Loucy (cell line): ENCODE data around the gene C1orf50.

Source experiments
- H2AFZ ChIP-seq: fragments of 200-600 bp; sonication (generic); 2 replicates; pipeline ENCODE4 v1.6.0; 2016; ENCODE audit warnings: antibody characterized with exemption, mild to moderate bottlenecking, low read length, moderate library complexity
- H3F3A ChIP-seq: fragments of 200-600 bp; 2 replicates; pipeline ENCODE4 v1.6.0; 2016; ENCODE audit warnings: antibody characterized with exemption, low read depth, mild to moderate bottlenecking
- H3K27me3 ChIP-seq: fragments of 200-600 bp; sonication (generic); 2 replicates; pipeline ENCODE4 v1.6.1; 2014; ENCODE audit warnings: low read length, mild to moderate bottlenecking; ENCODE audit not compliant: insufficient read depth, poor library complexity, severe bottlenecking
- H3K36me3 ChIP-seq: fragments of 200-600 bp; sonication (generic); 2 replicates; pipeline ENCODE4 v1.6.1; 2016; ENCODE audit warnings: low read length; ENCODE audit not compliant: insufficient read depth
- H3K4me1 ChIP-seq: fragments of 200-600 bp; sonication (generic); 2 replicates; pipeline ENCODE4 v1.5.1; 2014; ENCODE audit warnings: low read length, mild to moderate bottlenecking; ENCODE audit not compliant: insufficient read depth, poor library complexity, severe bottlenecking
- H3K4me2 ChIP-seq: fragments of 200-600 bp; sonication (generic); 2 replicates; pipeline ENCODE4 v1.6.0; 2014; ENCODE audit warnings: antibody characterized with exemption, low read length, low read depth, mild to moderate bottlenecking; ENCODE audit not compliant: poor library complexity, severe bottlenecking
- H3K4me3 ChIP-seq: fragments of 200-600 bp; sonication (generic); 2 replicates; pipeline ENCODE4 v1.5.1; 2014; ENCODE audit warnings: low read length, mild to moderate bottlenecking, mixed read lengths; ENCODE audit not compliant: poor library complexity, severe bottlenecking
- H3K79me2 ChIP-seq: fragments of 200-600 bp; sonication (generic); 2 replicates; pipeline ENCODE4 v1.6.1; 2014; ENCODE audit warnings: low read length; ENCODE audit not compliant: insufficient read depth
- H3K9ac ChIP-seq: fragments of 200-600 bp; sonication (generic); 2 replicates; pipeline ENCODE4 v1.6.0; 2014; ENCODE audit warnings: mild to moderate bottlenecking, low read depth, low read length, moderate library complexity; ENCODE audit not compliant: poor library complexity, severe bottlenecking
- H3K9me2 ChIP-seq: fragments of 200-600 bp; sonication (generic); replicated peaks from 2 replicates; pipeline ENCODE4 v1.6.1; 2016; ENCODE audit warnings: low read depth, low read length, mixed read lengths
- H3K9me3 ChIP-seq: fragments of 200-600 bp; sonication (generic); 2 replicates; pipeline ENCODE4 v1.6.1; 2014; ENCODE audit warnings: mild to moderate bottlenecking, antibody characterized with exemption, low read length, low read depth; ENCODE audit not compliant: insufficient read depth
- H4K20me1 ChIP-seq: fragments of 200-600 bp; sonication (generic); 2 replicates; pipeline ENCODE4 v1.6.0; 2014; ENCODE audit warnings: antibody characterized with exemption, low read length, mild to moderate bottlenecking; ENCODE audit not compliant: insufficient read depth, poor library complexity, severe bottlenecking
- EZH2phosphoT487 ChIP-seq: fragments of 200-600 bp; IDR thresholded peaks from 2 replicates; pipeline ENCODE4 v1.6.1; 2018; ENCODE audit warnings: antibody characterized with exemption, mild to moderate bottlenecking, moderate library complexity, borderline replicate concordance
- TF ChIP-seq, protein P1 (sequence below): fragments of 200-600 bp; sonication (generic); conservative IDR thresholded peaks from 2 replicates; pipeline ENCODE4 v1.5.1; 2014; ENCODE audit warnings: mild to moderate bottlenecking, antibody characterized with exemption, low read length

C1orf50 gene

GRCh38 chr1:42740851-42741580, 26.0 kb upstream of the C1orf50 start:
- Histone ChIP-seq H3K9ac (no peak overlapping the region), H3K4me1 (peaks cover 11% of the 10 kb centered on the region), H3K4me2 (no peak overlapping the region), H2AFZ (no peak overlapping the region), H4K20me1 (no peaks in the 10 kb centered on the region), H3K4me3 (no peak overlapping the region), H3K9me2 (no peaks in the 10 kb centered on the region), H3K36me3 (peaks cover 2% of the 10 kb centered on the region; the same call in 1 of the 2 replicates), H3K9me3 (no peaks in the 10 kb centered on the region), H3K79me2 (no peaks in the 10 kb centered on the region), H3F3A (no peaks in the 10 kb centered on the region), H3K27me3 (no peaks in the 10 kb centered on the region)
- TF ChIP-seq, protein P1, sequence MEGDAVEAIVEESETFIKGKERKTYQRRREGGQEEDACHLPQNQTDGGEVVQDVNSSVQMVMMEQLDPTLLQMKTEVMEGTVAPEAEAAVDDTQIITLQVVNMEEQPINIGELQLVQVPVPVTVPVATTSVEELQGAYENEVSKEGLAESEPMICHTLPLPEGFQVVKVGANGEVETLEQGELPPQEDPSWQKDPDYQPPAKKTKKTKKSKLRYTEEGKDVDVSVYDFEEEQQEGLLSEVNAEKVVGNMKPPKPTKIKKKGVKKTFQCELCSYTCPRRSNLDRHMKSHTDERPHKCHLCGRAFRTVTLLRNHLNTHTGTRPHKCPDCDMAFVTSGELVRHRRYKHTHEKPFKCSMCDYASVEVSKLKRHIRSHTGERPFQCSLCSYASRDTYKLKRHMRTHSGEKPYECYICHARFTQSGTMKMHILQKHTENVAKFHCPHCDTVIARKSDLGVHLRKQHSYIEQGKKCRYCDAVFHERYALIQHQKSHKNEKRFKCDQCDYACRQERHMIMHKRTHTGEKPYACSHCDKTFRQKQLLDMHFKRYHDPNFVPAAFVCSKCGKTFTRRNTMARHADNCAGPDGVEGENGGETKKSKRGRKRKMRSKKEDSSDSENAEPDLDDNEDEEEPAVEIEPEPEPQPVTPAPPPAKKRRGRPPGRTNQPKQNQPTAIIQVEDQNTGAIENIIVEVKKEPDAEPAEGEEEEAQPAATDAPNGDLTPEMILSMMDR, result no peak
- TF ChIP-seq EZH2phosphoT487, result no peak

GRCh38 chr1:42741706-42742105, 25.3 kb upstream of the C1orf50 start:
- no peaks in the 10 kb centered on the region for H3K79me2 ChIP-seq
- H3F3A ChIP-seq, result no peaks in the 10 kb centered on the region
- H3K4me2 ChIP-seq, result no peak overlapping the region
- H3K9me2 ChIP-seq, result no peaks in the 10 kb centered on the region
- H3K4me1 ChIP-seq, result peaks cover 9% of the 10 kb centered on the region
- H3K36me3 ChIP-seq, result peaks cover 9% of the 10 kb centered on the region; the same call in 1 of the 2 replicates
- no peak overlapping the region for H2AFZ ChIP-seq
- TF ChIP-seq EZH2phosphoT487, result no peak
- TF ChIP-seq, protein P1, result no peak
- H3K9me3 ChIP-seq, result no peaks in the 10 kb centered on the region
- no peaks in the 10 kb centered on the region for H3K27me3 ChIP-seq
- no peak overlapping the region for H3K4me3 ChIP-seq
- no peak overlapping the region for H3K9ac ChIP-seq
- H4K20me1 ChIP-seq, result no peaks in the 10 kb centered on the region

- Histone ChIP-seq H3K36me3 (peaks cover 12% of the 10 kb centered on the region; the same call in 1 of the 2 replicates), H3K9me2 (no peaks in the 10 kb centered on the region), H3K9me3 (no peaks in the 10 kb centered on the region), H3K4me1 (peaks cover 5% of the 10 kb centered on the region), H3K9ac (no peak overlapping the region), H3F3A (no peaks in the 10 kb centered on the region), H3K4me2 (no peak overlapping the region), H3K79me2 (no peaks in the 10 kb centered on the region), H2AFZ (no peak overlapping the region), H4K20me1 (no peaks in the 10 kb centered on the region), H3K4me3 (no peak overlapping the region), H3K27me3 (no peaks in the 10 kb centered on the region)
- TF ChIP-seq, protein P1, result no peak
- TF ChIP-seq EZH2phosphoT487, result no peak
These were observed 24.9 kb upstream of the C1orf50 start for GRCh38 chr1:42742141-42742540.
